KOPT-K1 (cell line): ENCODE results near the gene SLC16A10.
"Not testable (repeated sequence)": the region's sequence is repeated elsewhere in the genome, so short reads cannot be mapped to it uniquely, and the experiment has no call there.

Experiments
- H3K27ac ChIP-seq: fragments of 200-600 bp; sonication (generic); 2 replicates; pipeline ENCODE4 v1.5.1; 2016; ENCODE audit warnings: antibody characterized with exemption, mild to moderate bottlenecking, low read depth, low read length; ENCODE audit not compliant: poor library complexity, severe bottlenecking
- H3K36me3 ChIP-seq: fragments of 200-600 bp; sonication (generic); 2 replicates; pipeline ENCODE4 v1.5.1; 2017; ENCODE audit warnings: antibody characterized with exemption, mild to moderate bottlenecking, low read length, moderate library complexity; ENCODE audit not compliant: insufficient read depth
- H3K9me3 ChIP-seq: fragments of 200-600 bp; sonication (generic); 2 replicates; pipeline ENCODE4 v1.5.1; 2017; ENCODE audit warnings: antibody characterized with exemption, low read length, mild to moderate bottlenecking; ENCODE audit not compliant: insufficient read depth, poor library complexity, severe bottlenecking

Gene SLC16A10

GRCh38 chr6:111087106-111087835 is at the start of gene SLC16A10:
Gene SLC16A10, plus strand, starts transcription at chr6:111087503. Its CDS starts 250 bp downstream, at chr6:111087753.
- Histone ChIP-seq H3K36me3 (no peaks in the 10 kb centered on the region), H3K27ac (peak within 1 kb of the TSS; percentile 64), H3K9me3 (no peaks in the 10 kb centered on the region)

- Histone ChIP-seq H3K36me3 (no peaks in the 10 kb centered on the region), H3K27ac (no peak overlapping the region), H3K9me3 (no peaks in the 10 kb centered on the region)
These were observed 48.6 kb upstream of the SLC16A10 start for GRCh38 chr6:111038534-111039252.

DNA sequence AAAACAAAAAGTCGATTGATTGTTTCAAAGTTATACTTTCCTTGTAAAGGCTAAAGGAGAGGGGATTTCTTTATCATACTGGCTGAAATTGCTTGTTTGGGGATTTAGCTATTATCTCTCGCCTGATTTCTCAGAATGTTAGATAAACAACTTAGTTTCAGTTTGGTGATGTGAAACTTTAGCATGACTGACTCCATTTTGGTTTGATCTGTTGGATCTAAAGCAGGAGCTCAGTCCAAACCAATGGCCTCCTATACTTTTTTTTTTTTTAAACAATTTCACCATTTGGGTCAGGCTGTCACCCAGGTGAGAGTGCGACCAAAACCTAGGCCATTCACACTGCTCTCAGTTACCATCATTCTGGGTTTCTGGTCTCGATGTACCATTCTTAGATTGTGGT is 45.4 kb upstream of the SLC16A10 start:
- H3K36me3 ChIP-seq: no peaks in the 10 kb centered on the region
- H3K27ac ChIP-seq: no peak overlapping the region
- no peaks in the 10 kb centered on the region for H3K9me3 ChIP-seq

- no peaks in the 10 kb centered on the region for H3K9me3 ChIP-seq
- H3K27ac ChIP-seq: no peak overlapping the region
- H3K36me3 ChIP-seq: no peaks in the 10 kb centered on the region
These were observed 40.1 kb upstream of the SLC16A10 start for GRCh38 chr6:111047244-111047643.

- Histone ChIP-seq H3K9me3 (no peaks in the 10 kb centered on the region), H3K27ac (no peak overlapping the region), H3K36me3 (no peaks in the 10 kb centered on the region)
These were observed 36.9 kb upstream of the SLC16A10 start for GRCh38 chr6:111050261-111051023.

DNA sequence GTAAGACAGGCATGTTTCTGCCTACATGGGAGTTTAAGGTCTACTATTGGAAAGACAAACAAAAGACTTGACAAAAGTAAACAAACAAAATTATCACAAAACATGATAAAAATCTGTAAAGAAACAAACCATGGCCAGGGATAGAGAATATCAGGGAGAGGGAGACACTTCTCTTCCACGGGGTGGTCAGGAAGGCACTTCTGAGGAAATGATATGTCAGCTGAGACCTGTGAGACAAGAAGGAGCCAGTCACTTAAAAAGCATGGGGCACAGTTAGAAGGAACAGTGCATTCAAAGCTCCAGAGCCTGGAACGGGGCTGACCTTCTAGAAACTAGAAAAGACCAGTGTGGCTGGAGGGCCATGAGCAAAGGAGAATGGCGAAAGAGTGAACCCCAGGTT is 35.1 kb upstream of the SLC16A10 start:
- Histone ChIP-seq H3K36me3 (no peaks in the 10 kb centered on the region), H3K27ac (no peak overlapping the region), H3K9me3 (no peaks in the 10 kb centered on the region)

DNA sequence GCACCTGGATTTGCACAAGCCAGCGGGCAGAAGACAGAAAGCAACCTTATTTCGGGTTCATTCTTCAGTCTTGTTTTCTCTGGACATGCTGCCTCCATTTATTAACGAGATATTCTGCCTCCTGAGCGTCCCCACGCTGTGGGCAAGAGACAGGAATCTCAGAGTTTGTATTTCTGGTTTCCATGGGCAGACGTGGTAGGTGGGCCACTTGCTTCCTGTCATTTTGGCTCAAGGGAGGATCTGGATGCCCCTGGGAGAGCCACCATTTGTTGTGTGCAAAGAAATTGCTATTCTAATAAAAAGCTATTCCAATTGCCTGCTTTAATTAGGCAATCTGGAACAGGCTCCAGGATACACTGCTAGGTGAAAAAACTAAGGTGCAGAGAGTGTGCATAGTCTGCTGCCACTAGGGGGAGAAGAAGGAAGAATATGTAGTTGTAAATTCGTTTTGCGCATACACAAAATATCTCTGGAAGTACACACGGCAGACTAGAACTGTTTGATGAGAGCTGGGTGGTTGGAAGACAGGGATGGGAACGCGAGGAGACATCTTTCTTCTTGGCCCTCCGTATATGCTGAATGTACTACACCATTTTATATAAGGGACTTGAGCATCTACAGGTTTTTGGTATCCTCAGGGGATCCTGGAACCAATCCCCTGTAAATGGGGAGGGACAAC is 30.1 kb upstream of the SLC16A10 start:
- H3K9me3 ChIP-seq: peaks cover 6% of the 10 kb centered on the region
- H3K36me3 ChIP-seq: no peaks in the 10 kb centered on the region
- H3K27ac ChIP-seq: no peak overlapping the region

DNA sequence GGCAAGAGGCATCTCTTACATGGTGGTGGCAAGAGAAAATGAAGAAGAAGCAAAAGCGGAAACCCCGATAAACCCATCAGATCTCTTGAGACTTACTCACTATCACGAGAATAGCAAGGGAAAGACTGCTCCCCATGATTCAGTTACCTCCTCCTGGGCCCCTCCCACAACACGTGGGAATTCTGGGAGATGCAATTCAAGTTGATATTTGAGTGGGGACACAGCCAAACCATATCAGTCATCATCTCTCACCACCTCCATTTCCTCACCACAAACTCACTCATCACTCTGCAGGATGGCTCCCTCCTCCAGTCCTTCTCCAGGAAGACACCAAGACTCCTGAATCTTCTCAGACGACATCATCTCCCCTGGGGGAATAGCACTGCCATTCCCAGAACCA is 25.8 kb upstream of the SLC16A10 start:
- Histone ChIP-seq H3K36me3 (no peaks in the 10 kb centered on the region), H3K9me3 (peaks cover 11% of the 10 kb centered on the region), H3K27ac (no peak overlapping the region)

DNA sequence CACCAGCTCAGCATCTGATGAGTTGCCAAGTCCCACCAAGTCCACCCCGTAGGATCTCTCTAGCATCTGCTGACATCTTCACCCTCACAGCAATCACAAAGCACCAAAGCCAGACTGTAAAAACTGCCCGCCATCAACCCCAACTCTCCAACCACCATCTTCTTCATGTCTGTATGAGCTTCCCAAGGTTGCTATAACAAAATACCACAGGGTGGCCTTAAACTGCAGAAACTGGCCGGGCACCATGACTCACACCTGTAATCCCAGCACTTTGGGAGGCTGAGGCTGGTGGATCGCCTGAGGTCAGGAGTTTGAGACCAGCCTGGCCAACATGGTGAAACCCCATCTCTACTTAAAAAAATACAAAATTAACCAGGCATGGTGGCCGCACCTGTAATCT is 25.3 kb upstream of the SLC16A10 start:
- H3K9me3 ChIP-seq: peaks cover 11% of the 10 kb centered on the region
- not testable (repeated sequence) for H3K36me3 ChIP-seq, H3K27ac ChIP-seq

DNA sequence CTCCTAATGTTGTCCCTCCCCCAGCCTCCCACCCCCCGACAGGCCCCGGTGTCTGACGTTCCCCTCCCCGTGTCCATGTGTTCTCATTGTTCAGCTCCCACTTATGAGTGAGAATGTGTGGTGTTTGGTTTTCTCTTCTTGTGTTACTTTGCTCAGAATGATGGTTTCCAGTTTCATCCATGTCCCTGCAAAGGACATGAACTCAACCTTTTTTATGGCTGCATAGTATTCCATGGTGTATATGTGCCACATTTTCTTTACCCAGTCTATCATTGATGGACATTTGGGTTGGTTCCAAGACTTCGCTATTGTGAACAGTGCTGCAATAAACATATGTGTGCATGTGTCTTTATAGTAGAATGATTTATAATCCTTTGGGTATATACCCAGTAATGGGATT is 24.4 kb upstream of the SLC16A10 start:
- not testable (repeated sequence) for H3K27ac ChIP-seq, H3K36me3 ChIP-seq
- H3K9me3 ChIP-seq: peaks cover 11% of the 10 kb centered on the region

DNA sequence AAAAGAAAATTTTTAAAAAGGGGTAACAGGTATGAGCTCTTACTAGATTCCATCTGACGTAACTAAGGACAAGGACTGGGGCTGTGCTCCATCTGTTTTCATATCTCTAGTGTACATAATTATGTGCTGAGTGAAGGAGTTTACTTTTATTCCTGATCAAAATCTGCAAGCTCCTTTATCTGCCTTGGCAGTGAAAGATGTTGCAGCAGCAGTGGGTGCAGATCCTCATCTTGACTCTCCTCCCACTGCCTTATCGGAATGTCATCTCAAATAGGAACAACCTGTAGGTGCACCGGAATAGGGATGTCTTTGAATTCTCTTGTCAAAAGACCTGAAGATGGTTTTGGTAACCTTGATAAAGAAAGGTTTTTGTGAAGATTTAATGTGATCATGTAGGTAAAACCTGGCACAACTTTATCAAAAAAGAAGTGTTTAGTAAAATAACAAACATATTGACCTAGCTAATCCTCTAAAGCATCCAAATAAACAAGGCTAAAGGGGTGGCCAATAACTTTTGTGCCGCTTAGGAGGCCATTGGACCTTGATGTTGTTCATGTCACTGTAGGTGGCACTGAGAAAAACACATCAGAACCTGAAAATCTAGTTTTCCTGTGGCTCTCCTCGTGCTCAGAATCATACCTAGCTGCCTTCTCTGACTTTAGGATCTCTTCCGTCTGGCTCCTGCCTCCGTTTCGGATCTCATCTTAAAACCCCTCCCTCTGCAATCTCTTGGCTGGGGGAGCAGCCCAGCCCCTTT is 19.0 kb upstream of the SLC16A10 start:
- Histone ChIP-seq H3K9me3 (peaks cover 5% of the 10 kb centered on the region), H3K36me3 (no peaks in the 10 kb centered on the region), H3K27ac (no peak overlapping the region)

DNA sequence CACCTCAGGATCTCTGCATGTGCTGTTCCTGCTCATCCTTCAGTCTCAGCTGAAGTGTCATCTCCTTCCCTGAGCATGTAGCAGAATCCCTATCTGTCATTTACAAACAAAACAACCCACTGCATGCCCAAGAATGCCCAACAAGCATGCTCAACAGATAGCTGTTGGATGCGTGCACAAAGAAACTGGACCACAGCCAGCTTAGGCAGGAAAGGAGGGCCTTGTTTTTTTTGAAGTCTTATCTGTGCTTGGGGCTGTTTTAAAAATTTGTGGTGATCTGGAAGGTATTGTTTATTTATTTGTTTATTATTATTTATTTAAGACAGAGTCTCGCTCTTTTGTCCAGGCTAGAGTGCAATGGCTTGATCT is 18.5 kb upstream of the SLC16A10 start:
- H3K27ac ChIP-seq: no peak overlapping the region
- H3K9me3 ChIP-seq: peaks cover 2% of the 10 kb centered on the region
- no peaks in the 10 kb centered on the region for H3K36me3 ChIP-seq

- Histone ChIP-seq H3K36me3 (no peaks in the 10 kb centered on the region), H3K9me3 (no peaks in the 10 kb centered on the region), H3K27ac (no peak overlapping the region)
These were observed 17.8 kb upstream of the SLC16A10 start for GRCh38 chr6:111069382-111070104.
